ENCODE data around the gene CYFIP2.

GRCh38 chr5:157285310-157286035 lies 19.6 kb downstream of the CYFIP2 start:
- TF ChIP-seq ZNF138 (tag by site-specific recombination; IDR thresholded peaks at IDR 0.05; ENCODE audit: borderline replicate concordance): no peak
- TF ChIP-seq ZNF776 (tag by site-specific recombination; IDR thresholded peaks at IDR 0.05; ENCODE audit: borderline replicate concordance): no peak
- no peak for TF ChIP-seq CTCF (tag by site-specific recombination; IDR thresholded peaks at IDR 0.05)
